ENCODE data around the gene TSR1.
A peak's percentile ranks its signal among the peaks of the same experiment; 100 is the strongest.
"Not testable (repeated sequence)": the region's sequence is repeated elsewhere in the genome, so short reads cannot be mapped to it uniquely, and the experiment has no call there.

The TSR1 gene

GRCh38 chr17:2335726-2336214 is 487 bp downstream of the TSR1 start:
- no peak for DNase-seq

- no peak for DNase-seq
These were observed 5.0 kb downstream of the TSR1 start for GRCh38 chr17:2331303-2331702.

GRCh38 chr17:2323629-2324314 is 12.5 kb downstream of the TSR1 start:
- no peak for DNase-seq

- no peak for DNase-seq
These were observed 14.9 kb downstream of the TSR1 start for GRCh38 chr17:2321399-2321798.

DNA sequence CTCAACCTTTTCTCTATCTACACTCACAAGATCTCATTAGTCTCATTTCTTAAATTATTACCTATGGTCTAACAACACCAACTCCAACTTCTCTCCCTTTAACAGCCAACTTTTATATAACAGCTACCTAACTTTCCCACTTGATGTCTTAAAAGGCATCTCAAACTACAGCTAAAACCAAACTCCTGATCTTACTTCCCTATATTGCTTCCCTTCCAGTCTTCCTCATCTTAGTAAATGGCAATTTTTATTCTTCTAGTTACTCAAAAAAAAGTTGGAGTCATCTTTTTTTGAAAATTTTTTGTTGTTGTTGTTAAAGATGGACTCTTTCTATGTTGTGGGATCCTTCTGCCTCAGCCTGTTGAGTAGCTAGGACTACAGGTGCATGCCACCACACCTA is 17.2 kb downstream of the TSR1 start:
- peak; percentile 7 for DNase-seq

DNA sequence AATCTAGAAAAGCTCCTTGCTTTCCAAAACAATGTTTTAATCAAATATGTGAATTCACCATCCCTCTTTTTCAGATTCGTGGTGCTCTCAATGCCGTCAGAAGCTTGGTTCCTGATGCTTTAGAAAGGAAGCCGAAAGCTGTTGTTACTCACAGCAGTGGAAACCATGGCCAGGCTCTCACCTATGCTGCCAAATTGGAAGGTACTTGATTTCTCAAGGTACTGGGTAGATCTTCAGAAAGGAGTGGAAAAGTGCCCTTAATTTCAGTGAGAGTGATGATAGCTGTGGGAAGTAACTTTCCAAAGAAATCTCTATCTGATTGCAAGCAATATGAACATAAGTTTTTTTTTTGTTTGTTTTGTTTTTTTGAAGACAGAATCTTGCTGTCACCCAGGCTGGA is 18.5 kb downstream of the TSR1 start:
- no peak for DNase-seq

DNA sequence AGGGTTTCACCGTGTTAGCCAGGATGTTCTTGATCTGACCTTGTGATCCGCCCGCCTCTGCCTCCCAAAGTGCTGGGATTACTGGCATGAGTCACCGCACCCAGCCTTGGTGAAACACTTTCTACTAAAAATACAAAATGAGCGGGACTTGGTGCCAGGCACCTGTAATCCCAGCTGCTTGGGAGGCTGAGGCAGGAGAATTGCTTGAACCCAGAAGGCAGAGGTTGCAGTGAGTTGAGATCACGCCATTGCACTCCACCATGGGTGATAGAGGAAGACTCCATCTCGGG is 19.4 kb downstream of the TSR1 start:
- not testable (repeated sequence) for DNase-seq

GRCh38 chr17:2312736-2313135 is 23.5 kb downstream of the TSR1 start:
- no peak for DNase-seq

DNA sequence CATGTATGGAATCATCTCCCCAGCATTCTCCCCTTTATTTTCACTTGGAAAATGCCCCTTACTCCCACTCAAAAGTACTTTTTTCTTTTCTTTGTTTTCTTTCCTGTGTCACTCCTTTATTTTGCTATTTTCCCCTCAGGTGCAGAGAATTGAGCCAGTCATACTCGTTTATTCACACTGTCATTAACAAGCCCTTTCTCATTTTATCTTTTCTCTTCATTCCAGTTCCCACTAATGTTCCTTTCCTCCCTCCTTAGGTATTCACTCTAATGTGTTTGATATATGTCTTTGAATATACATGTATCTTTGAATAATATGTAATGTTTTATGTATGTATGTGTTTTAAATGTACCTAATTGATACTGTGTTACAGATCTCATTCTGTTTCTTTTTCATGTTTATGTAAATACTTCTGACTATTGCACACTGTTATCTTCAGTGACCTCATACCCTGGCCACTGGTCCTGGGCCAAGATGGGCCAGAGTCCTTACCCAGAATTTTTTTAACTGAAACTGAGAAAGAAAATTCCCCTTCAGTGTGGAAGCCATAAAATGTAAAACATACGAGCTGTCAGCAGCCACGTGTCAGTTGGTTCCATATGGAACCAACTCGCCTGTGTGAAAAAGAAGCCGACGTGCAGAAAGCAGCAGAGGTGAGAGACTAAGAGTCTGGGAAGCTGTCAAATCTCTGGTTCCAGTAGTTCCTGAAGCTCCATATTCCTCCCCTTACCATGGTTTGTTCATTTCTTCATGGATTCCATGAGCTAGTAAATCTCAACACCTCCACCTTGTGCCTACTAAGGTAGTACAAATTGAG is 26.7 kb downstream of the TSR1 start:
- no peak for DNase-seq

- peak; percentile 65 for DNase-seq
These were observed 31.3 kb downstream of the TSR1 start for GRCh38 chr17:2304931-2305330.

GRCh38 chr17:2303204-2304188 is 32.8 kb downstream of the TSR1 start, which contains the start of the genes SMG6 and SRR:
Gene SMG6, minus strand, starts transcription at chr17:2303785. Its CDS starts 65 bp downstream, at chr17:2303720.
Gene SRR, plus strand, starts transcription at chr17:2303950. Its CDS starts 11,611 bp downstream, at chr17:2315561.
- DNase-seq, result peak; percentile 77

DNA sequence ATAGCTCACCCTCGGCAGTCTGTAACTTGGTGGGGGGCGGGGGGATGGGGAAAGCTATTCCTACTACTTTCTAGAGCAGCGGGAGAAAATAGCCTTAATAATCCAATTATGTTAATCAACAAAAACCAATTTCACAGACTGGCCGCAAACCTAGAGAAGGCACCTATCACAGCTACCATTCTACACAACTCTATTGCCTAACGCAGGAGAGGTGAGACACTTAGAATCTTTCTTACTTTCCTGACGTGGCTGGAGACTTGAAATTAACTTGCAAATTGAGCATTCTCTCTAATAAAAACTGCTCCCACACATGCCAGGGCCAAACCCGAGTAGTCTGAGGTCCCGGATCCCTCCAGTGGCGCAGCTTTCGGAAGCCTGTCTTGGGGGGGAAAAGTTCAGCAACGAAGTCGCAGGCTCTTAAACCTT is 33.5 kb downstream of the TSR1 start:
- no peak for DNase-seq

DNA sequence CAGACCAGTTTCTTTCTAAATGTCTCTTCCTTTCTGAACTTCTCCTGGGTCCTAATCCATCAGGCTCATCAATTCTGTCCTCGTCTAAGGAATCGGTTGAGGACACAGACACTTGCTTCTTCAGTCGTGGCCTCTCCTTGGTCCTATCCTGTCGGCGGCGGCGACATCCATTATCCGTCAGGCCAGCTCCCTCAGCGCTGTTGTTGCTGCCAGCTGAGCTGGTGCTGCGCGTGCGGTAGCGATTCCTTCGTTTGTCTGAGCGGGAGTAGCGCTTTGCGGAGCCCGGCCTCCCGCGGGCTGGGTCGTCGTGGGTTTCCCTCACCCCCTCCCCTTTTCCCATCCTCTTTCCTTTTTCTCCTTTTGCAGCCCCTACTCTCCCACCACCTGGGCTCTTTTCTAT is 36.5 kb downstream of the TSR1 start:
- no peak for DNase-seq

- DNase-seq, result no peak
These were observed 37.1 kb downstream of the TSR1 start for GRCh38 chr17:2299136-2299535.

- no peak for DNase-seq
These were observed 39.2 kb downstream of the TSR1 start for GRCh38 chr17:2297023-2297422.

- no peak for DNase-seq
These were observed 40.7 kb downstream of the TSR1 start for GRCh38 chr17:2295575-2295974.

DNA sequence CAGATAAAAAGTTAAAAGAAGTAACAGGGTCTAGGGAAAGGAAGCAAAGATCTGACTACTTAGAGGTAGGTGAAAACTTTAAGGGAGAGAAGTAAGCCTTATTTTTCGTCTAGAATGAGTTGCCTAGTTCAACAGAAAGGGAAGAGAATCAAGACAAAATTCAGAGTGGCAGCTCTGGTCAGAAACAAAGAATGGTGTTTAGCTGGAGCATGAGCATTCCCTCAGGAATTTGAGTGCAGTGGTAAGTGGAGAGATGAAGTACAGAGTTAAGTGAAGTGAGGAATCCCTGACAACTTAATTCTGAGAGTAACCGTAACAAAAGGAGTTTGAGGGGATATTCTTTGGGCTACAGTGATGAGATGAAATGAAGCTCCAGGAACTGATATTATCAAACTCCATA is 44.2 kb downstream of the TSR1 start:
- no peak for DNase-seq

DNA sequence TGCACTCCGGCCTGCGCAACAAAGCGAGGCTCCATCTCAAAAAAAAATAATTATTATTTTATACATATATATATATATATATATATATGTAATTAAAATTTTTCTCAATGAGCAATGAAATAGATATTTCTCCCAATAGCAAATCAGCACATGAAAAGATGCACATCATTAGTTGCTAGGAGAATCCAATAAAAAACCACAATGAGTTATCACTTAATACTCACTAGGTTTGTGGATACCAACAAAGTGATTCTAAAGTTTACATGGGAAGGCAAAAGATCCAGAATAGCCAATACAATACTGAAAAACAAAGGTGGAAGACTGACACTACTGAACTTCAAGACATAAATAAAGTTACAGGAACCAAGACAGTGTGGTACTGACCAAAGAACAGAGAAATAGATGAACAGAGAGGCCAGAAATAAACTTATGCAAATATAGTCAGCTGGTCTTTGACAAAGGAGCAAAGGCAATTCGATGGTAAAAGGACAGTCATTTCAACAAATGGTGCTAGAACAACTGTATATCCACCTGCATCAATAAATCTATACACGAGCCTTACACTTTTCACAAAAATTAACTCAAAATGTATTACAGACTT is 46.3 kb downstream of the TSR1 start:
- no peak for DNase-seq

DNA sequence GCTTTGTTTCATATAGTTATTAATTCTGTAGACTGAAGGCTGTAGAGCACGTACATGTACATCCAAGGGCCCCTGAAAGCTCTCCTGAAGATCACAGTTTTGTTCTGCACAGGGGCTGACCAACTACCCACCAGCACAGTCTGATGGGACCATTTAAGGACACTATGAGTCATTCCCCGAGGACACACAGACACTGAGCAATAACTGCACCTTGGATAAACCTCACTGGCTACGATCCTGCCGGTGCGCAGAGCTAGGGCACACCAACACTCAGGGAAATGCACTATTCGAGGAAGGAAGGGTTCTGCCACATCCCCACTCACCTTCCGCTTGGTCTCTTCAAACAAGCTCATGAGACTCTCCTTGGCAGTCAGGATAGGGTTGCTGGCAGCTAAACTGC is 53.0 kb downstream of the TSR1 start:
- no peak for DNase-seq

GRCh38 chr17:2282297-2282873 is 53.9 kb downstream of the TSR1 start:
- peak; percentile 96 for DNase-seq

DNA sequence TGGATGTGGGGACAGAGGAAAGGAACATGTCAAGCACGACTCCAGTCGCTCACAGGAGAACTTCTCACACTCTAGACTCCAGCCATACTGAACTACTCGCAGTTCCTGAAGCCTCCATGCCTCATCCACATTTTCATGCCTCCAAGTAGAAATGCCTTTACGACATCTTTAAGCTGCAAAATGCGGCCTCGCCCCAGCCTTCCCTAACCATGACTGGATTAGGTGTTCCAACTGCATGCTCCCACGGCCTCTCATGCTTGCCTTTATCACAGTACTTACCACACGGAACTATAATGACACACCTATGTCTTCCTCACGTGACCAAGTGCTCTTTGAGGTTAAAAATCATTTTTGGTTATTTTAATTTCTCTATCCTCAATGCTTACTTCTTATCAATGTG is 56.5 kb downstream of the TSR1 start:
- DNase-seq, result no peak

Data from MV-4-11 (cell line).